Epidermal melanocyte (primary cell): Measurements from ENCODE around the gene DOCK8.
"Not testable (repeated sequence)": the region's sequence is repeated elsewhere in the genome, so short reads cannot be mapped to it uniquely, and the experiment has no call there.

Experiments
- DNase-seq: peaks from one replicate; pipeline ENCODE4 v3.0.0; 2011; ENCODE audit warnings: low spot score; ENCODE audit not compliant: insufficient read length

Gene DOCK8

DNA sequence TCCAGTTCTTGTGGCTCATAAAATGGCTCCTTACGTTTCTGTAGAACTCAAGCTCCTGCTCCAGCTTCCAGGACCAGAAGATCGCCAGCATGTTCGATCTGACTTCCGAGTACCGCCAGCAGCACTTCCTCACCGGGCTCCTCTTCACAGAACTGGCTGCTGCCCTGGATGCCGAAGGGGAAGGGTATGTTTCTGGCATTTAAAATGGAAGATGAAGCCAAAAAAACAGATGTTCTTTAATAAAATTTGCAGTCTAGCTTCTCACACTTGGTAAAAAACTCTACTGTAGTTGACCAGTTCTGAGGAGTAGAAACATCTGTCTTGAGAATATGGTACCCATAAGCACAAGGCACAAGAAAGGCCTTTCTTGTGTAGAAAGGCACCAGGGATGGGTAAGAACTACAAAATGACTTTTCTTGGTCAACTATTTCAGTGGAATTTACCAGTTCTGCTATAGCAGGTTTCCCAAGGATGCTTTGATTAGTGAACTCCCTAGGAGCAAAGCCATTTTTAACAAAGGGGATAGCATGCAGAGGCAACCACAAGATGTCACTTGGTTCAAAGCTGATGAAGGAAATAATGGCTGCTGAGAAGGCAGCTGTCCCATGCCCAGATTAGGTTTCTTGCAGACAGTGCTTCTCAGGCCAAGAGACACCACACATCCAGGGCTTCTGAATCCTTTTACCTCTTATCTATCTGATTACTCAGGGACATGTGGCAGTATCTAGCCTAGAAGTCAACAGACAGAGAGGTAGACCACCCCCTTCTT is 192.4 kb downstream of the DOCK8 start:
- no peak for DNase-seq

DNA sequence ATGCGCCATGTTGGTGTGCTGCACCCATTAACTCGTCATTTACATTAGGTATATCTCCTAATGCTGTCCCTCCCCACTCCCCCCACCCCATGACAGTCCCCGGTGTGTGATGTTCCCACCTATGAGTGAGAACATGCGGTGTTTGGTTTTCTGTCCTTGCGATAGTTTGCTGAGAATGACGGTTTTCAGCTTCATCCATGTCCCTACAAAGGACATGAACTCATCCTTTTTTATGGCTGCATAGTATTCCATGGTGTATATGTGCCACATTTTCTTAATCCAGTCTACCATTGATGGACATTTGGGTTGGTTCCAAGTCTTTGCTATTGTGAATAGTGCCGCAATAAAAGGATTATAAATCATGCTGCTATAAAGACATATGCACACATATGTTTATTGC is 195.0 kb downstream of the DOCK8 start:
- DNase-seq = not testable (repeated sequence)

DNA sequence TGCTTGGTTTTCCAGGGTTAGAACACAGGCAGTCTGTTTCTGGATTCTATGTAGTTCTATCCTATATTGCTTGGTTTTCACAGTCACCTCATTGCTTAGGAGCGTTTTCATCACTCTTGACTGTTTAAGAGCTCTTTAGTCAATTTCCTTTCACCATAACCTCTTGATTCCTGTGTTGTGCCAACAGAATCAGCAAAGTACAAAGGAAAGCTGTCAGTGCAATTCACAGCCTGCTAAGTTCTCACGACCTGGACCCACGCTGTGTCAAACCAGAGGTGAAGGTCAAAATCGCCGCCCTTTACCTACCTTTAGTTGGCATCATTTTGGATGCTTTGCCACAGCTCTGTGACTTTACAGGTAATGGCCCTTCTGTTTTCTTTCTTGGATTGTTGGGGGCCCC is 199.9 kb downstream of the DOCK8 start:
- no peak for DNase-seq

- DNase-seq = peak; percentile 61
These were observed 205.0 kb downstream of the DOCK8 start for GRCh38 chr9:419571-420171.

GRCh38 chr9:421896-422295 is 207.2 kb downstream of the DOCK8 start:
- no peak for DNase-seq

GRCh38 chr9:426264-426663 is 211.6 kb downstream of the DOCK8 start:
- no peak for DNase-seq

GRCh38 chr9:426976-427375 is 212.3 kb downstream of the DOCK8 start:
- no peak for DNase-seq

DNA sequence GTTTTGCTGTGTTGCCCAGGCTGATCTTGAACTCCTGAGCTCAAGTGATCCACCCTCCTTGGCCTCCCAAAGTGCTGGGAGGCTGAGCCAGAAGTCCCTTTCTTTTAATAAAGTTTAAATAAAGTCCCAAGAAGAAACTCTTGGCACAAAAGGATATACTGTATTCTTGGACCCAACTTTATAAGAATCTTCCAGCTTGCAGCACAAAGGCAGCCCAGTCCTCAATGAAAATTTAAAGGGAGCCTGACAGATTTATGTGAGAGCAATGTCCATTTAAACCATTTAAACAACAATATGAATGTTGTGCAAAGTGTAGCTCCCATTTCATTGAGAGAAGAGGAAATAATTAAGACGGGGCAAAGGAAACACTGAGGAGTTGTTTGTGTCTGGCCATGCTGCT is 217.0 kb downstream of the DOCK8 start:
- no peak for DNase-seq

- no peak for DNase-seq
These were observed 221.8 kb downstream of the DOCK8 start for GRCh38 chr9:436482-436881.

- DNase-seq = no peak
These were observed 222.4 kb downstream of the DOCK8 start for GRCh38 chr9:437066-437465.

GRCh38 chr9:437574-438001 is 222.9 kb downstream of the DOCK8 start:
- no peak for DNase-seq

GRCh38 chr9:438066-438465 is 223.4 kb downstream of the DOCK8 start:
- DNase-seq = no peak

GRCh38 chr9:438961-439768 is 224.5 kb downstream of the DOCK8 start:
- no peak for DNase-seq

GRCh38 chr9:441126-441525 is 226.5 kb downstream of the DOCK8 start:
- DNase-seq = no peak

DNA sequence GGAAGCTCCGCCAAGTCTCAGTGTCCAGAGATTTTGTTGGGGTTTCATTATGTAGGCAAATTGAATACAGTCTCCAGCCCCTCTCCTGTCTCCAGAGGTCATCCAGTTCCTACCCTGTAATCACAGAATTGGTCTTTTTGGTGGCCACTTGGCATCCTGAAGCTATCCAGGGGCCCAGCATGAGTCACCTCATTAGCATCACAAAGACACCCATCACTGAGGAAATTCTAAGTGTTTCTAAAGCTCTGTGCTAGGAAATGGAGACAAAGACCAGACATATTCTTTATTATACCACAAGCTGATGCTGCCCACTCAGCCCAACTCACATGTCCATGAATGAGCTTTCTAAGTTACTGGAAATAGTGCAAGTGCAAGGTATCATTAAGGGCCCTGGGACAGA is 229.9 kb downstream of the DOCK8 start:
- DNase-seq = no peak

DNA sequence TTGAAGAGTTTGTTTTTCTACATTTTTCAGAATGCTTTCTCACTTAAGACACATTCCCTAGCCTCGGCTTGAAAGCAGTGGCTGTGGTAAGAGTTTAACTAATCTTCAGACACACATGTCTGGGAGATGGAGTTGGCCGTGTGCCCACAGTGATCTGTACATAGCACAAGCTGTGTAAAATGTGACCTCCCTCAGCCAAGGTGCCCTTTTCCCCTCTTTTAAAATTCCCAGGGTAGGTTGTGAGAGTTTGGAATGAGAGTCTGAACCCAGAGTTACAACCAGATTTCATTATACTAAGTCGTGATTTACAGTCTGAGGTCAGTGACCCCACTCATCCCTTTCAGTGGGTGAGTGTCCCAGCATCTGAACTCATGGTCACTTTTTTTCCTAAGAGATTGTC is 230.4 kb downstream of the DOCK8 start:
- DNase-seq = no peak

- no peak for DNase-seq
These were observed 231.5 kb downstream of the DOCK8 start for GRCh38 chr9:446074-446699.

DNA sequence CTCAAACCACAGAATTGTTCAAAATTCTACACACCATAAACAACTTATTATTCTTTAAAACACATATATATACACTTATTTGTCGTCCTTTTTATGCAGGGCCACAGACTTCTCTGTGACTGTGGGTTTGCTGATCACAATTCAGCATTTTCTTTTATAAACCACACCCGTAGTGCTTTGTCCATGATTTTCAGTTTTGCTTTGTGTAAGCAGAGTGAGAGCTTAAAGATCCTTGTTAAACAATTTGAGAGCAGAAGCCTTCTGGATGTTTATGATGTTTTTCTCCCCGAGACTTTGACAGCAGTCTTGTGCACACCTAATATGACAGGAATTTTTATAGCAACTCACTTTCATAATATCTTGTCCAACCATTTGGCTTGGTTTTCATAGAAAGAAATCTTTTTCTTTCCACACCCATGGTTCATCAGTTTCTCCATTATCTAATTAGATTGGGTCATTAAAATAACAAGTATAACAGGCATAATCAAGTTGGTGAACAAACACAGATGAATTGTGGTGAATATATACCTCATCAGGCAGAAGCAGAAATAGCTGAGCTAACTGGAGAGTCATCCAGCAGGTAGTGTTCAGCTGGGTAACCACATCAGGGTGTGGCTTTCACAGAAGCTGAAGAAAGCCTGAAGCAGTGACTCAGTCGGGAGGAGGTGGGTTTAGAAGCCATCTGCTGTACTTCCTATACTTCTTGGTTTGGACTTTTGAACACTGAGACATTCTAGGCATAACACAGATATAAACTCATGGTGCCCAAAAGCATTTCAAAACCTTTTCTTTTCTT is 232.8 kb downstream of the DOCK8 start:
- no peak for DNase-seq

DNA sequence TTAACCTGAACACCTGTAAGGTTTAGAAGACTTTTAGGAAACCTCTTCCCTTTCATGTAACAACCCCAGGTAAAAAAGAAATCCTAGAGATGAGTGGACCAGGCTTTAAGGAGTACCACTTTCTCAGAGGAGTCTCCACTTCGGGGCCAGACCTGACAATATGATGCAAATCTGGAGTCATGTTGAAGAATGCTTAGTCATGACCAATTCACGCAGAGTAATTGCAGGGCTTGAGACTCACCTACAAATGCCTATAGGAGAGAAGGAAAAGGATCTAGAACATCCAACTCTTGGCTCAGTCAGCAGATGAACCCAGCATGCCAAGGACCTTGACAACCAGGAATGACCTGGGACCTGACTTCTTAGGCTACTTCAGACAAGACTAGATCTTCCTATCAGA is 235.4 kb downstream of the DOCK8 start:
- DNase-seq = no peak

- no peak for DNase-seq
These were observed 235.9 kb downstream of the DOCK8 start for GRCh38 chr9:450561-450960.

GRCh38 chr9:453832-454231 is 239.2 kb downstream of the DOCK8 start:
- no peak for DNase-seq
